22Rv1 (cell line): Measurements from ENCODE around the gene SRPK2.

Experiments used
- H3K27ac ChIP-seq: fragments of 450-650 bp; 2 replicates; pipeline ENCODE4 v1.5.1; 2017
- CTCF ChIP-seq: fragments of 450-650 bp; IDR thresholded peaks from 2 replicates; pipeline ENCODE4 v1.5.1; 2017; ENCODE audit warnings: mild to moderate bottlenecking
- ZFX ChIP-seq: fragments of 450-650 bp; IDR thresholded peaks from 2 replicates; pipeline ENCODE4 v1.6.1; 2017; ENCODE audit warnings: antibody characterized with exemption, borderline replicate concordance

The SRPK2 gene

DNA sequence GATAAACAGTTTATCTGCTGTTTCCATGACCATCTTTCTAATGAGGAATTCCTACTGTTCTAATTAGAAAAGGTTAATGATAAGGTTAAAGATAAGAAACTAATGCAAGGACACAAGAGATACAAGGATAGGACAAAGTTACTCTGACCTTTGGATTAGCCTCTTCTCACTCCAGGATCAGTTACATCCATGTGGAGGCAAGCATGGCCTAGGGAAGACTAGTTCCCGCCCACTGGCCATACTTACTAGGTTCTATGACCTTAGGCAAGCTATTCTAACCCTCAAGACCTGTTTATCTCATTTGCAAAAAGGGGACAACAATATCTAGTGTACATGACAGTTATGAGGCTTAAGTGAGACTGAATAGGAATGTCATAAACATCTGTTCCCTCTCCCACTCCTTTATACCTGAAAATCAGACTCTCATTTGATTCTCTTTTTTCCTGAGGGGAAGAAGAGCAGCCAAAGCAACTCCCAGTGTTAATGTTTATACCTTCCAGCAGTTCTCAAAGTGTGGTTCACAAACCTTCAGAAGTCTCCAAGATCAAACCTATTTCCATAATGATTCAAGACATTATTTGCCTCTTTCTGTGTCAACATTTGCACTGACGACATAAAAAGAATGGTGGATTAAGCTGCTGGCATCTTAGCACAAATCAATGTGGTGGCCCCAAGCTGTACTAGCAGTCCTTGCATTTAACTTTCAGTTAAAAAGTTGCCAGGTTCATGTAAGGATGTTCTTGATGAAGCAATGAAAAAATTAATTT, 72.0 kb downstream of the SRPK2 start:
- peak overlapping the region; percentile 71 for H3K27ac ChIP-seq

DNA sequence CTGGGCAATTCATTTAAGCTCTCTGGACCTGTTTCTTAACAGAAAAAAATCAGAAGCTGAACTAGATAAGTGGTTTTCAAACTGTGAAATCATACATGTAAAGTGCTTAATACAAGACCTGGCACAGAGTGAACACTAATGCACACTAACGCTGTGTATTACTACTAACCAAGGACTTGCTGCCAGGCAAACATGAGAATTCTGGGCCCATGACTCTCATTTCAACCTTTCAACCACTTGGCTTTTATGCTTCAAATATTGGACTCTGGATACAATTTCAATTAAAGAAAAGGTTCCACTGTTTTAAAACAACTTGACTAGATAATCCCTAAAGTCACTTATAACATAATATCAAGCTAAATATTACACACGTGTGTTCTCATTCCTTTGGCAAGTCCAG, 73.4 kb downstream of the SRPK2 start:
- TF ChIP-seq CTCF (no peak), ZFX (no peak)
- peak overlapping the region; percentile 71; the same call in 1 of the 2 replicates for H3K27ac ChIP-seq

More for the DNA sequence above, 72.0 kb downstream of the SRPK2 start:
- TF ChIP-seq CTCF (no peak), ZFX (no peak)

DNA sequence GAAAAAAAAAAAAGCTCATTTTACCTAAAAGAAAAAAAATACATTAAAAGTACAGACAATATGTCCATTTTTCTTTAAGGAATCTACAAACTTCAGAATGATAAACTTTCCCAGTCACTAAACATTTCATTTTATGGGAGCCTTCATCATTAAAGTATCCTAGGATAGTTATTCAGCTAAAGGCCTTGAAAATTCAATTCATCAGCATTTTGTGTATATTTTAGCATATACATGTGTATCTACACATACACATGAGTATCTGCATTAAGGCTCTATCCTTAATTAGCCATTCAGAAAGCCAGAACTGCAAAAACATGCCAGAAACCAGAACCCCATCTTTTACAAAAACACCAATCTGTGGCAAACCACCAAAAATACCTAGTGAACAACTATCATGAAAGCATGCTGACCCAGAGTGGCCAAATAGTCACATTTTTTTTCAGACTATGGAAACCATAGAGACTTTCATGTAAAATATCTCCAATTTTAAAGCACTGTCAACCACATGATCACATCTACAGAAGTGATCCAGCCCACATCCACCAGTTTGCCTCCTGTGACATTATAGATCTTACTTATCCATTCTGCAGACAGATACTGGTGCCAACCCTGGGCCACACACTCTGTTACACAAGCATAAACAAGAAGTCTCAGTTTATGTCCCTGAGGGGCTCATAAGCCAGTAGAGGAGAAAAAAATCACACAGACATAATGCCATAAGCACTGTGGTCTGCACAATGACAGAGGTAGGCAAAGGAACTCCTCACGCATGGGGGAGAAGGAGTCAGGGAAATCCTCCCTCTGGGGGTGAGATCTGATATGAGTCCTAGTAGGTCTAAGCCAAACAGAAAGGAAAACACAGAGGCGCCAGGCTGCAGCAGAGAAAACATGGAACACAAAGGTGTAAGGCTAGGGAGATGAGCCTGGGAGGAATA, 79.2 kb downstream of the SRPK2 start:
- TF ChIP-seq ZFX (no peak), CTCF (no peak)
- no peak overlapping the region for H3K27ac ChIP-seq

DNA sequence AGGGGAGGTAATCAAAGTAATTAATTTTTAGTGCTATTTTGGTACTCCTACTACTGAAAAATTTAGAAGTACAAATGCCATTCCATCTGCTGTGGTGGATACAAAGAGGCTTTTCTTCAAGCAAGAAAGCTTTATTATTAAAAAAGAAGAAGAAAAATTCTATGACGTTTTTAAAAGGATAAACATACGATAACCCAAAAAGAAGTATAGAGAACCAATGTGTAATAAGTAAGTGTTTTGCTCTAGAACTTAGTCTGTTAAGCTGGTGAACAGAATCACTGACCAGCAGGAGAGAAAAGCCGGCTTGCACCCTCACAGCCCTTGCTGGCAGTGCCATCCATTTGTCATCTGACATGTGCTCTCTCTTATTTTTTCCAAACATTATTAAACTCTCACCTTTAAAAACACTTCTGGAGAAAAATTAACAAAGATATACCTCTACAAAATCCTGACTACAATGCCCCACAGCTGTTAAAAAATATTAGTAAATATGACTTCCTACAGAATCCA, 81.5 kb downstream of the SRPK2 start:
- TF ChIP-seq CTCF: no peak
- TF ChIP-seq ZFX: no peak

DNA sequence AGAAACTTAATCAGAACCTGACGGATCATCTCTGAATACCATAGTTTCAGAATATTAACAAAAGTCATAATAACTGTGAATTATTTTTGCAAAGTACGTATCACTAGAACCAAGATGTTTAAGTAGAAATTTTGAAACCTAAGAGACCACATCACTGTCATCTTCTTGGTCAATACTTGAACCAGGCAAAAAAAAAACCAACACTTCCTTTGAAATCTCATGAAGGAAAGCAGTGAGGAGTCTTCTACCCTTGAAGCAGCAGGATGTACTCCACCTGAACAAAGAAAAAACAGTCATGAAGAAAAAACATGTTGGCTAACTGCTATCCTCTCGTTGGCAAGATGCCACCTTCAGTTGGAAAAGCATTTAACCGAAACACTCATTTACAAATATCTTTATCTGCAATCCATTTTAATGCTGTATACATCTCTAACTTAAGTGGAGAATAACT, 82.4 kb downstream of the SRPK2 start:
- TF ChIP-seq CTCF (no peak), ZFX (no peak)

More for the DNA sequence above, 81.5 kb downstream of the SRPK2 start:
- H3K27ac ChIP-seq: no peak overlapping the region

GRCh38 chr7:105305633-105306032, 83.1 kb downstream of the SRPK2 start:
- no peak for TF ChIP-seq ZFX
- TF ChIP-seq CTCF: no peak
- no peak overlapping the region for H3K27ac ChIP-seq

More for the DNA sequence above, 82.4 kb downstream of the SRPK2 start:
- no peak overlapping the region for H3K27ac ChIP-seq
